Measurements from ENCODE around the gene MYL3.
A peak's percentile ranks its signal among the peaks of the same experiment; 100 is the strongest.
"Not testable (repeated sequence)": the region's sequence is repeated elsewhere in the genome, so short reads cannot be mapped to it uniquely, and the experiment has no call there.

The MYL3 gene

GRCh38 chr3:46863261-46863782, at the start of gene MYL3:
MYL3 (minus strand) TSS chr3:46863444; CDS start chr3:46863390, 54 bp downstream.
- no peak for DNase-seq

GRCh38 chr3:46912986-46913385, 49.7 kb upstream of the MYL3 start:
- DNase-seq: no peak

GRCh38 chr3:46910914-46911313, 47.7 kb upstream of the MYL3 start:
- DNase-seq: not testable (repeated sequence)

GRCh38 chr3:46910166-46910760, 47.0 kb upstream of the MYL3 start:
- DNase-seq: no peak

GRCh38 chr3:46909535-46910161, 46.4 kb upstream of the MYL3 start:
- peak; percentile 89 for DNase-seq

GRCh38 chr3:46908986-46909534, 45.8 kb upstream of the MYL3 start:
- no peak for DNase-seq

GRCh38 chr3:46908294-46908985, 45.2 kb upstream of the MYL3 start:
- DNase-seq: no peak

GRCh38 chr3:46907960-46908293, 44.7 kb upstream of the MYL3 start:
- DNase-seq: no peak

- DNase-seq: no peak
These were observed 44.0 kb upstream of the MYL3 start for GRCh38 chr3:46907271-46907670.

GRCh38 chr3:46906471-46907058, 43.3 kb upstream of the MYL3 start:
- DNase-seq: no peak

- no peak for DNase-seq
These were observed 42.6 kb upstream of the MYL3 start for GRCh38 chr3:46905661-46906451.

- DNase-seq: no peak
These were observed 41.9 kb upstream of the MYL3 start for GRCh38 chr3:46905213-46905560.

GRCh38 chr3:46904303-46905212, 41.3 kb upstream of the MYL3 start:
- DNase-seq: no peak

- DNase-seq: no peak
These were observed 40.4 kb upstream of the MYL3 start for GRCh38 chr3:46903341-46904302.

- no peak for DNase-seq
These were observed 39.0 kb upstream of the MYL3 start for GRCh38 chr3:46902188-46902631.

GRCh38 chr3:46901591-46902187, 38.4 kb upstream of the MYL3 start:
- DNase-seq: no peak

GRCh38 chr3:46901061-46901460, 37.8 kb upstream of the MYL3 start:
- no peak for DNase-seq

GRCh38 chr3:46900356-46900755, 37.1 kb upstream of the MYL3 start:
- DNase-seq: no peak

- no peak for DNase-seq
These were observed 36.7 kb upstream of the MYL3 start for GRCh38 chr3:46900007-46900292.

All from suppressor macrophage treated with lipopolysaccharide for 4 hours (primary cell).